Activated CD4-positive, alpha-beta memory T cell treated with anti-CD3 and anti-CD28 coated beads for 36 hours (primary cell): Measurements from ENCODE around the gene PTPRQ. TPM values are rescaled to one million over a fixed set of nuclear protein-coding genes. Genes with fewer than 3 reads are reported as not detected.
"Not testable (repeated sequence)": the region's sequence is repeated elsewhere in the genome, so short reads cannot be mapped to it uniquely, and the experiment has no call there.

Experiments used
- CTCF ChIA-PET: fragments of 350-600 bp; sonication (Branson Sonifier 250); formaldehyde crosslinking; loops from one replicate; lab custom pipeline; 2021; ENCODE audit warnings: antibody characterized with exemption, inconsistent platforms; lab: Charles Lee
- POLR2A ChIA-PET: fragments of 350-600 bp; sonication (Branson Sonifier 250); formaldehyde crosslinking; loops from one replicate; lab custom pipeline; 2021; ENCODE audit warnings: antibody characterized with exemption; lab: Charles Lee
- DNase-seq: peaks from one replicate; pipeline ENCODE4 v3.0.0-alpha.2; 2020
- H3K27ac Mint-ChIP-seq: one replicate; pipeline ENCODE4 v1.8.0; 2021; ENCODE audit warnings: mixed read lengths
- H3K27me3 Mint-ChIP-seq: one replicate; pipeline ENCODE4 v1.8.0; 2021; ENCODE audit warnings: mixed read lengths
- H3K36me3 Mint-ChIP-seq: one replicate; pipeline ENCODE4 v1.8.0; 2021; ENCODE audit warnings: mixed read lengths
- H3K4me1 Mint-ChIP-seq: one replicate; pipeline ENCODE4 v1.8.0; 2021; ENCODE audit warnings: low read depth, mixed read lengths
- H3K4me3 Mint-ChIP-seq: one replicate; pipeline ENCODE4 v1.8.0; 2021; ENCODE audit warnings: mild to moderate bottlenecking, mixed read lengths
- H3K9me3 Mint-ChIP-seq: one replicate; pipeline ENCODE4 v1.8.0; 2021; ENCODE audit warnings: mixed read lengths
- intact Hi-C: fragments of 100-400 bp; cut with micrococcal nuclease; formaldehyde crosslinking; loops from one replicate; pipeline ENCODE4 v1.15.1; 2023
- total RNA-seq, 2 experiments: library from RNA; stranded (reverse); gene quantifications; one replicate each; pipeline ENCODE4 v1.2.3, GENCODE V29; 2021

Gene PTPRQ
- total RNA-seq, 2 experiments from 2014 or later = not detected

GRCh38 chr12:80432061-80432460 is 12.0 kb upstream of the PTPRQ start:
- Mint-ChIP-seq H3K4me1 (no peaks in the 10 kb centered on the region), H3K36me3 (no peaks in the 10 kb centered on the region), H3K27me3 (no peaks in the 10 kb centered on the region), H3K4me3 (no peak overlapping the region), H3K27ac (no peak overlapping the region), H3K9me3 (no peaks in the 10 kb centered on the region)
- POLR2A ChIA-PET = no interaction called here
- intact Hi-C loops = no loop called here
- DNase-seq = no peak
- CTCF ChIA-PET = no interaction called here

DNA sequence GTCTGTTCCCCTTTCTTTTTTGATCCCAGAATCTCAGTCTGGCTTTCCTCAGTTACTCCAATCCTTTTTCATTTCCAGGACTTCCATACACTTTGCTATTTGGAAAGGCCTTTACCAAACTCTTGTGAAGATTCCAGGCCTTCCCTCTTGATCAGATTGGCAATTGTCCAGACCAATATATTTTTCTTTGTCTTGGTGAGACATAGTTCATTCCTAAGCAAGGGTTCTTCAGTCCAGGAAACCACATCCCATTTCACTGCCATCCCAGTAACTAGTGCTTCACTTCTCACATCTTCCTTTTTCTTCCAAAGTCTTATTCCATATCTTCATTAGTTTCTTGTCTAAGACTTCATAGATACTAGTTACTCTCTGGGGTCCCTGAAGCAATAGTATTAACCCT is 2.1 kb upstream of the PTPRQ start:
- intact Hi-C loops = no loop called here
- Mint-ChIP-seq H3K9me3 (peaks cover 6% of the 10 kb centered on the region), H3K36me3 (no peaks in the 10 kb centered on the region), H3K27me3 (no peaks in the 10 kb centered on the region), H3K4me1 (no peaks in the 10 kb centered on the region), H3K27ac (no peak overlapping the region), H3K4me3 (no peak overlapping the region)
- POLR2A ChIA-PET = no interaction called here
- DNase-seq = no peak
- CTCF ChIA-PET = no interaction called here

DNA sequence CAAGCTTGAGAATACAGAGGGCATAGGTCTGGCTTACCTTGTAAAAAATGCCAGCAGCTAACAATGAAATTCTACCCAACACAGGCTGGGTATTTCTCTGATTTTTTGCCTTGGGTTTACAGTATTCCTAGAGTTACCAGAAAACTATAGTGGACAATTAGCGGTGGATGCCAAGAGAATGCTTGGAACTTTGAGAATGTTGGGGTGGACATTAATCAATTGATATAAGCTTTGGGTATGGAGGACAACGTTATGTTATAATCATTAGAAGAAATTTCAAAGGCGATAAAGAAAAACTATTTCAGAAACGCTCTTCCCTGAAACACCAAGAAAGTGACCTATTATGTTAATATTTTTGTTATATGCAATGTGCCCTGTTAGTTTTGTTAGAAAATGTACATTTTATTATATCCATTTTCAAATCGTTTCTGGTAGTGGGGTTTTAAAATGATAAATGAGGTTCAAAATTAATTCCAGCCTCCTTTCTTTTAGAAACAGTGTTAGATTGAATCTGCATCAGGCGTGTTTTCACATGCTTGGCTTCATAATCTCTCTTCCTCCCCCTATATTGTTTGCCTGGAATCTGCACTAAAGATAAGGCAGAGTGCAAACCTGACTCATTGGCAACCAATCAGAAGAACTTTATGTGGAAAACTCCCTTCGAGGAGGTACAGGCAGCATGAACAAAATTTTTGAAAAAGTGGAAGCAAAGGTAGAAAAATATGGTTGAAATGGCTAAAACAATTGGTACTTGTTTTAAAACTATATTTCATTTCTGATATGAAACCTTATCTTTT is 1.4 kb upstream of the PTPRQ start:
- POLR2A ChIA-PET = no interaction called here
- no peaks in the 10 kb centered on the region for H3K4me1 Mint-ChIP-seq
- H3K27ac Mint-ChIP-seq = no peak overlapping the region
- H3K9me3 Mint-ChIP-seq = peaks cover 10% of the 10 kb centered on the region
- H3K27me3 Mint-ChIP-seq = no peaks in the 10 kb centered on the region
- CTCF ChIA-PET = no interaction called here
- H3K36me3 Mint-ChIP-seq = no peaks in the 10 kb centered on the region
- H3K4me3 Mint-ChIP-seq = no peak overlapping the region
- intact Hi-C loops = no loop called here
- no peak for DNase-seq

GRCh38 chr12:80445083-80445793 is 1.2 kb downstream of the PTPRQ start:
- ChIA-PET CTCF (no interaction called here), POLR2A (no interaction called here)
- no peaks in the 10 kb centered on the region for H3K27me3 Mint-ChIP-seq
- no peak overlapping the region for H3K27ac Mint-ChIP-seq
- H3K9me3 Mint-ChIP-seq = peaks cover 14% of the 10 kb centered on the region
- H3K4me3 Mint-ChIP-seq = no peak overlapping the region
- no peaks in the 10 kb centered on the region for H3K36me3 Mint-ChIP-seq
- DNase-seq = no peak
- no peaks in the 10 kb centered on the region for H3K4me1 Mint-ChIP-seq
- intact Hi-C loops = no loop called here

DNA sequence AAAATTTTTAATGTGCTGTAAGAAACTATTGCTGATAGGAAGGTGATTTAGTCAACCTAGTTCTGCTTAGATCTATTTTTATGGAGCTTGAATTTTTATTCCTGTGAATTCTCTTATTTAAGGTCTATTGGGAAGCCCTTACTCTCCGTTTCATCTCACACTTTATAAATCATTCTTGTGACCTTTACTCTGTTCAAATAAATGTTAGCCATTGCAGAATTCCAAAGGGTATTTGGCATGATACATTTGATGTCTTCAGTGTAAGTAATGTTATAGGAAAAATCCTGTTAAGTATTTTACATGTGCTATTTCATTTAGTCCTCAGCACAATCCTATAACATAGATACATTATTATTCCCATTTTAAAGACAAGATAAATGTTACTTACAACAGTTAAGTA is 12.5 kb downstream of the PTPRQ start:
- Mint-ChIP-seq H3K36me3 (no peaks in the 10 kb centered on the region), H3K27ac (no peak overlapping the region), H3K27me3 (no peaks in the 10 kb centered on the region), H3K4me1 (no peaks in the 10 kb centered on the region), H3K4me3 (no peak overlapping the region), H3K9me3 (peaks cover 5% of the 10 kb centered on the region)
- ChIA-PET CTCF (no interaction called here), POLR2A (no interaction called here)
- intact Hi-C loops = no loop called here
- no peak for DNase-seq

- CTCF ChIA-PET = no interaction called here
- Mint-ChIP-seq H3K9me3 (no peaks in the 10 kb centered on the region), H3K4me1 (no peaks in the 10 kb centered on the region), H3K27me3 (no peaks in the 10 kb centered on the region), H3K36me3 (no peaks in the 10 kb centered on the region), H3K4me3 (no peak overlapping the region), H3K27ac (no peak overlapping the region)
- intact Hi-C loops = no loop called here
- POLR2A ChIA-PET = no interaction called here
- no peak for DNase-seq
Observed at GRCh38 chr12:80460972-80461371, 16.9 kb downstream of the PTPRQ start.

- H3K36me3 Mint-ChIP-seq, H3K27ac Mint-ChIP-seq, H3K27me3 Mint-ChIP-seq, H3K9me3 Mint-ChIP-seq, CTCF ChIA-PET, intact Hi-C loops, H3K4me1 Mint-ChIP-seq, POLR2A ChIA-PET, H3K4me3 Mint-ChIP-seq, DNase-seq: not testable (repeated sequence)
Observed at GRCh38 chr12:80461851-80462250, 17.8 kb downstream of the PTPRQ start.

DNA sequence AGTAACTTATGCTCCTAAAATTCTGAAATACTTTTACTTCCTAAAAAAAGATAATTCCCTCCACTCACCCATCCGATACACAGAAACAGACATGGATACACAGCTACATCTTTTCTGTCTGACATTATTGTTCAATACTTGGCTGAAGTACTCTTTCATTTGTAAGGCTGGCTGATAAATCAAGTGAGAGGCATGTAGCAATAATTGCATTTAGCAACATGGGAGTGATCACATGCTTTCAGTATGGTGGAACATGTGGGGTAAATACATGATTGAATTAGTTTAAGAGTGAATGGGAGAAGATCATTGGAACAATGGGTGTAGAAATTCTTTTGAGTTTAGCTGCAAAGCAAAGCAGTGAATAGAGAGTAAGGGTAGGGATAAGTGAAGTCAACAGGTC is 25.6 kb downstream of the PTPRQ start:
- H3K9me3 Mint-ChIP-seq = no peaks in the 10 kb centered on the region
- H3K27ac Mint-ChIP-seq = no peak overlapping the region
- no peak for DNase-seq
- H3K27me3 Mint-ChIP-seq = no peaks in the 10 kb centered on the region
- ChIA-PET CTCF (no interaction called here), POLR2A (no interaction called here)
- H3K4me3 Mint-ChIP-seq = no peak overlapping the region
- intact Hi-C loops = no loop called here
- no peaks in the 10 kb centered on the region for H3K36me3 Mint-ChIP-seq
- no peaks in the 10 kb centered on the region for H3K4me1 Mint-ChIP-seq

DNA sequence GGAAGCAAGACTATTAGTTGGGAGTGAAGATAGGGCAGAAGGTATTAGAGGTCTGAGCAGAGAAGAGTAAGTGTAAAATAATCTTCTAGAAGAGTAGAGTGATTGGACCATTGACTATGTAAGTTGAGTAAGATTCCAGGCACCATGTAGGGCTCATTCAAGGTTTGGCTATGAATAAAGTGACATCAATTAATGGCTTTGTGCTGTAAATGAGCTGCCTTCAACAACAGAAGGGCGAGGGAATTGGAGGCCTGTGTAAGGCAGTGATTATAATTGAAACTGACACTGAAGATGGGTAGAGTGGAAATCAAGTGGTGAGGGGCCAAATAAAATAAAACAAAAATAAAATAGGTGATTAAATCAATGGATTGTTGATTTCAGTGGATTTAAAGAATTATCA is 26.4 kb downstream of the PTPRQ start:
- no peak overlapping the region for H3K4me3 Mint-ChIP-seq
- intact Hi-C loops = no loop called here
- H3K9me3 Mint-ChIP-seq = no peaks in the 10 kb centered on the region
- ChIA-PET CTCF (interaction anchor here (0.5 kb wide), 1 partner anchor 453 kb away, joined by 3 read pairs; no protein-coding TSS in a partner anchor), POLR2A (no interaction called here)
- no peaks in the 10 kb centered on the region for H3K27me3 Mint-ChIP-seq
- no peak overlapping the region for H3K27ac Mint-ChIP-seq
- H3K4me1 Mint-ChIP-seq = no peaks in the 10 kb centered on the region
- H3K36me3 Mint-ChIP-seq = no peaks in the 10 kb centered on the region
- no peak for DNase-seq

GRCh38 chr12:80472236-80472635 is 28.2 kb downstream of the PTPRQ start:
- H3K4me3 Mint-ChIP-seq = no peak overlapping the region

DNA sequence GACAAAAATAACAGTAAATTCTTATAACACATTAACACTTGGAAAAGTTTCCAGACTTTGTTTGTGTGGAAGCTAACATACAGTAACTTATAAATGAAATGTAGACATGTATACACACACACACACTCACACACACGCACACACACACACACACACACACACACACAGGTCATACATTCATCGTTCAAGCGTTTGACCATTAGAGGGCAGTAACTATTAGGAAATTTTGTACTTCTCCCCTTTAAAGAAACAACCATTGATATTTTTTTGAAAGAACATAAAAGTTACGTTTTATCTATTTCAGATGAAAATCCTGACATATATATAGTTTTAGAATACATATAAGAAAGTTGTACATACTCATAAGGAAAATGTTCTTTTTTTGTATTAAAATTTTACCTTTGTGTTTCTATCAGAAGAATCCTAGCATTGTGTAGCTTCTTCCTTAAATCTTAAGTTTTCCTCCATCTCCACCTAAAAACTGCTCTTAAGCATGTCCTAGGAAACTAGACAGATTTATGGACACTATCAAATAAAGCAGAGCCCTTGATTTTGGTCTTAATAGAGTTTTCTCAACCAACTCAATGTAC is 29.0 kb downstream of the PTPRQ start:
- no peaks in the 10 kb centered on the region for H3K4me1 Mint-ChIP-seq
- no peak overlapping the region for H3K27ac Mint-ChIP-seq
- intact Hi-C loops = no loop called here
- CTCF ChIA-PET = no interaction called here
- no peaks in the 10 kb centered on the region for H3K27me3 Mint-ChIP-seq
- DNase-seq = no peak
- no peaks in the 10 kb centered on the region for H3K36me3 Mint-ChIP-seq
- no peak overlapping the region for H3K4me3 Mint-ChIP-seq
- POLR2A ChIA-PET = no interaction called here
- H3K9me3 Mint-ChIP-seq = no peaks in the 10 kb centered on the region

More at GRCh38 chr12:80472236-80472635, 28.2 kb downstream of the PTPRQ start:
- no peaks in the 10 kb centered on the region for H3K36me3 Mint-ChIP-seq
- CTCF ChIA-PET = no interaction called here
- POLR2A ChIA-PET = no interaction called here
- DNase-seq = no peak
- H3K27ac Mint-ChIP-seq = no peak overlapping the region
- no peaks in the 10 kb centered on the region for H3K9me3 Mint-ChIP-seq
- intact Hi-C loops = no loop called here
- no peaks in the 10 kb centered on the region for H3K27me3 Mint-ChIP-seq
- H3K4me1 Mint-ChIP-seq = no peaks in the 10 kb centered on the region

GRCh38 chr12:80477521-80478145 is 33.6 kb downstream of the PTPRQ start:
- H3K27me3 Mint-ChIP-seq, H3K4me1 Mint-ChIP-seq, DNase-seq, POLR2A ChIA-PET, H3K4me3 Mint-ChIP-seq, CTCF ChIA-PET, H3K27ac Mint-ChIP-seq, H3K36me3 Mint-ChIP-seq, intact Hi-C loops, H3K9me3 Mint-ChIP-seq: not testable (repeated sequence)
